ENCODE data around the gene MSLN. TPM values are rescaled to one million over a fixed set of nuclear protein-coding genes. Genes with fewer than 3 reads are reported as not detected.
"Not testable (repeated sequence)": the region's sequence is repeated elsewhere in the genome, so short reads cannot be mapped to it uniquely, and the experiment has no call there.

The MSLN gene
- total and polyA plus RNA-seq, 8 donors = 0.92 to 83.7 (median 5.2) TPM; not detected in 1

DNA sequence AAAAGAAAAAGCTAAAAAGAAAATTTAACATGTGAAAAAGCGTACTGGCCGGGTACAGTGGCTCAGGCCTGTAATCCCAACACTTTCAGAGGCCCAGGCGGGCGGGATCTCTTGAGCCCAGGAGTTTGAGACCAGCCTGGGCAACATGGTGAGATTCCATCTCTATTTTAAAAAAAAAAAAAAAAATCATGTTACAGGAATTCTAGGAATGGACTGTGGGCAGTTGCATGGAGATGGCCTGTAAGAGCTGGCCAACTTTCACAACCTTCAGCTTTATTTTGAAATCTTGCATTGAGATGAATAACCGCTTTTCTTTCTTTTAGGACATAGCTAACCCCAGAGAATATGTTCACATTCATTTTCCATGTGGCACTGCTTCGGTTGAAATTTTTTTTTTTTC is 11.5 kb upstream of the MSLN start:
- intact Hi-C loops (cut with DNase I; ENCODE audit: low total_unique reads) = no loop called here
- WGBS, 5 donors = 73 to 96% (median 88%) methylated on average over 6 of the region's 6 CpGs
- Histone ChIP-seq H3K4me3 (no peak overlapping the region), H3K27me3 (peaks cover 0 to 46% (median 0%) of the 10 kb centered on the region in 3 donors), H3K27ac (no peak overlapping the region), H3K9me3 (no peaks in the 10 kb centered on the region), H3K4me1 (peaks cover 0 to 14% (median 0%) of the 10 kb centered on the region in 4 donors), H3K36me3 (no peaks in the 10 kb centered on the region)
- no peak for TF ChIP-seq CTCF (IDR thresholded peaks at IDR 0.05)
- TF ChIP-seq POLR2A (IDR thresholded peaks at IDR 0.05) = no peak
- TF ChIP-seq EP300 (IDR thresholded peaks at IDR 0.05) = no peak
- TF ChIP-seq POLR2AphosphoS5 (IDR thresholded peaks at IDR 0.05) = no peak
- DNase-seq = no peak

DNA sequence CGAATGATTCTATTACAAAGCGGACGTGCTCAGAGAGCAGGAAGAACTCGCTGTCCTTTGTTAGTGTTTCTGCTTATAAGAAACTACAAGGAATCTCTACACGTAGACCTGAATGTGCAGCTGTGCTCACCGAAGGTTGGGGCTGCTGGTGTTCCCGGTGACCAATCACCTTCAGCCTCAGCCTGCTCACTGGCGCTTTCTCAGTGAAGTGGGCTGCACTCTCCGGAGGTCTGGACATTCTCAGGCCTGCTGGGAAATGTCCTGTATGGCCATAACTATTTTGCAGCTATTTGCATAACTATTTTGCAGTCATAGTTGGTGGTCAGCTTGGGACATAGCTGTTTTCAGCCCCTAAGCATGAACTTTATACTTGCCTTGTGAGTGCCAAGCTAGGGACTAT is 10.0 kb upstream of the MSLN start:
- Histone ChIP-seq H3K4me3 (no peak overlapping the region), H3K4me1 (peaks cover 0 to 14% (median 0%) of the 10 kb centered on the region in 4 donors), H3K27ac (no peak overlapping the region), H3K36me3 (no peaks in the 10 kb centered on the region), H3K9me3 (no peaks in the 10 kb centered on the region), H3K27me3 (peaks cover 0 to 47% (median 0%) of the 10 kb centered on the region in 3 donors)
- TF ChIP-seq CTCF (IDR thresholded peaks at IDR 0.05) (no peak), EP300 (IDR thresholded peaks at IDR 0.05) (no peak), POLR2A (IDR thresholded peaks at IDR 0.05) (no peak), POLR2AphosphoS5 (IDR thresholded peaks at IDR 0.05) (no peak)
- intact Hi-C loops (cut with DNase I; ENCODE audit: low total_unique reads) = no loop called here
- WGBS, 5 donors = 55 to 71% (median 67%) methylated on average over 9 of the region's 9 CpGs
- peak in 1 of 2 donors; percentile 63 for DNase-seq

GRCh38 chr16:751152-752006 is 9.2 kb upstream of the MSLN start:
- intact Hi-C loops (cut with DNase I; ENCODE audit: low total_unique reads) = no loop called here
- Histone ChIP-seq H3K27me3 (peaks cover 0 to 47% (median 0%) of the 10 kb centered on the region in 3 donors), H3K4me3 (no peak overlapping the region), H3K9me3 (no peaks in the 10 kb centered on the region), H3K4me1 (peaks cover 0 to 14% (median 0%) of the 10 kb centered on the region in 4 donors), H3K27ac (no peak overlapping the region), H3K36me3 (no peaks in the 10 kb centered on the region)
- no peak for TF ChIP-seq CTCF (IDR thresholded peaks at IDR 0.05)
- no peak for TF ChIP-seq POLR2A (IDR thresholded peaks at IDR 0.05)
- TF ChIP-seq POLR2AphosphoS5 (IDR thresholded peaks at IDR 0.05) = no peak
- TF ChIP-seq EP300 (IDR thresholded peaks at IDR 0.05) = no peak
- DNase-seq = peak in 1 of 2 donors; percentile 51
- WGBS, 5 donors = 30 to 60% (median 39%) methylated on average over 29 to 39 of the region's 39 CpGs

- DNase-seq = no peak
- intact Hi-C loops (cut with DNase I; ENCODE audit: low total_unique reads) = no loop called here
- peaks cover 0 to 47% (median 0%) of the 10 kb centered on the region in 3 donors for H3K27me3 ChIP-seq
- H3K9me3 ChIP-seq = no peaks in the 10 kb centered on the region
- H3K27ac ChIP-seq = no peak overlapping the region
- TF ChIP-seq EP300 (IDR thresholded peaks at IDR 0.05) (no peak), POLR2A (IDR thresholded peaks at IDR 0.05) (no peak), CTCF (IDR thresholded peaks at IDR 0.05) (no peak), POLR2AphosphoS5 (IDR thresholded peaks at IDR 0.05) (no peak)
- H3K4me1 ChIP-seq = peaks cover 0 to 14% (median 0%) of the 10 kb centered on the region in 4 donors
- no peak overlapping the region for H3K4me3 ChIP-seq
- no peaks in the 10 kb centered on the region for H3K36me3 ChIP-seq
- WGBS, 5 donors = 14 to 29% (median 18%) methylated on average over 10 of the region's 10 CpGs
Measured at GRCh38 chr16:752007-752312, 8.6 kb upstream of the MSLN start.

DNA sequence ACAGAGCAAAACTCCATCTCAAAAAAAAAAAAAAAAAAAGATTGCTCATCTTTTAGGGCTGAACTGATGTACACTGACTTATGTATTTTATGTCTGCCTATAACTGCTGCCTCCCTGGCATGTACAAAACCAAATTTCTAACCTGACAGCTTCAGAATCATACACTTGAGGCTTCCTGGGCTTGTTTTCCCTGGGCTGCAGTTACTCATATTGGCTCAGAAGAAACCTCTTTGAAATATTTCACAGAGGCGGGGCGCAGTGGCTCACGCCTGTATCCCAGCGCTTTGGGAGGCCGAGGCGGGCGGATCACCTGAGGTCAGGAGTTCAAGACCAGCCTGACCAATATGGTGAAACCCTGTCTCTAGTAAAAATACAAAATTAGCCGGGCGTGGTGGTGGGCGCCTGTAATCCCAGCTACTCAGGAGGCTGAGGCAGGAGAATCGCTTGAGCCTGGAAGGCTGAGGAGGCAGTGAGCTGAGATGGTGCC is 6.4 kb upstream of the MSLN start:
- H3K36me3 ChIP-seq; intact Hi-C loops (cut with DNase I; ENCODE audit: low total_unique reads); H3K27ac ChIP-seq; DNase-seq; H3K9me3 ChIP-seq; H3K4me3 ChIP-seq: not testable (repeated sequence)
- 67 to 80% (median 78%) methylated on average over 11 of the region's 11 CpGs for WGBS, 5 donors
- H3K4me1 ChIP-seq = peaks cover 0 to 14% (median under 1%) of the 10 kb centered on the region in 4 donors
- H3K27me3 ChIP-seq = peaks cover 0 to 47% (median 0%) of the 10 kb centered on the region in 3 donors
